OCI-LY7 (cell line): ENCODE measurements around the gene CDT1. TPM values are rescaled to one million over a fixed set of nuclear protein-coding genes. Genes with fewer than 3 reads are reported as not detected.

Source experiments
- BruUV-seq: library from RNA; stranded (reverse); fragments of 400-500 nt; replicated peaks from 2 replicates; lab custom pipeline; 2021; lab: Mats Ljungman, UMichigan
- CTCF ChIA-PET: fragments of 300-600 bp; sonication (Branson Sonifier 250); formaldehyde crosslinking; loops from one replicate; lab custom pipeline; 2022; ENCODE audit warnings: antibody characterized with exemption; ENCODE audit not compliant: unreplicated experiment; lab: Charles Lee
- POLR2A ChIA-PET: fragments of 300-600 bp; sonication (Branson Sonifier 250); formaldehyde crosslinking; loops from one replicate; lab custom pipeline; 2022; ENCODE audit warnings: antibody characterized with exemption; lab: Charles Lee
- DNase-seq: peaks from one replicate; pipeline ENCODE4 v3.0.0-alpha.2; 2015; ENCODE audit warnings: low spot score
- H2AFZ ChIP-seq: fragments of 200-600 bp; sonication (generic), shearing (Covaris generic); 2 replicates; pipeline ENCODE4 v1.6.1; 2014; ENCODE audit warnings: mild to moderate bottlenecking, antibody characterized with exemption, low read length, moderate library complexity
- H3K27ac ChIP-seq: fragments of 200-600 bp; sonication (generic); 2 replicates; pipeline ENCODE4 v1.5.1; 2014; ENCODE audit warnings: mixed run types, low read depth, mild to moderate bottlenecking, moderate library complexity, low read length, inconsistent platforms; ENCODE audit not compliant: poor library complexity, severe bottlenecking
- H3K36me3 ChIP-seq: fragments of 200-600 bp; sonication (generic); 2 replicates; pipeline ENCODE4 v1.6.1; 2014; ENCODE audit warnings: mild to moderate bottlenecking, antibody characterized with exemption, low read length, moderate library complexity, mixed read lengths; ENCODE audit not compliant: insufficient read depth
- H3K4me1 ChIP-seq: fragments of 200-600 bp; sonication (generic); 2 replicates; pipeline ENCODE4 v1.5.1; 2014; ENCODE audit warnings: mild to moderate bottlenecking, low read length; ENCODE audit not compliant: insufficient read depth, poor library complexity, severe bottlenecking
- H3K4me2 ChIP-seq: fragments of 200-600 bp; sonication (generic); 2 replicates; pipeline ENCODE4 v1.6.1; 2014; ENCODE audit warnings: mild to moderate bottlenecking, low read length
- H3K4me3 ChIP-seq: fragments of 200-600 bp; sonication (generic); 2 replicates; pipeline ENCODE4 v1.5.1; 2014; ENCODE audit warnings: mild to moderate bottlenecking, low read depth, low read length; ENCODE audit not compliant: poor library complexity, severe bottlenecking
- H3K79me2 ChIP-seq: fragments of 200-600 bp; sonication (generic); 2 replicates; pipeline ENCODE4 v1.6.1; 2016; ENCODE audit warnings: low read depth, mild to moderate bottlenecking, low read length, moderate library complexity, mixed read lengths; ENCODE audit not compliant: insufficient read depth
- H3K9me2 ChIP-seq: fragments of 200-600 bp; sonication (generic); 2 replicates; pipeline ENCODE4 v1.6.1; 2016; ENCODE audit warnings: mild to moderate bottlenecking, low read length, mixed read lengths; ENCODE audit not compliant: insufficient read depth
- H3K9me3 ChIP-seq: fragments of 200-600 bp; sonication (generic); 2 replicates; pipeline ENCODE4 v1.6.1; 2014; ENCODE audit warnings: mild to moderate bottlenecking, mixed run types, low read length, mixed read lengths
- H4K20me1 ChIP-seq: fragments of 200-600 bp; sonication (generic); 2 replicates; pipeline ENCODE4 v1.6.1; 2014; ENCODE audit warnings: mild to moderate bottlenecking, antibody characterized with exemption, low read length, moderate library complexity, mixed read lengths; ENCODE audit not compliant: insufficient read depth
- EZH2phosphoT487 ChIP-seq: fragments of 200-600 bp; sonication (generic); IDR thresholded peaks from 2 replicates; pipeline ENCODE4 v1.6.1; 2018; ENCODE audit warnings: low read depth, borderline replicate concordance, mild to moderate bottlenecking, mixed run types, antibody characterized with exemption, low read length, moderate library complexity, mixed read lengths
- intact Hi-C: fragments of 100-400 bp; cut with micrococcal nuclease; formaldehyde crosslinking; loops from one replicate; pipeline ENCODE4 v1.10.0; 2022; ENCODE audit not compliant: unreplicated experiment
- total RNA-seq, 2 experiments: library from RNA; depleted of rRNA in 1 of 2; stranded (reverse); fragments of >200 nt in 1 of 2; shearing (Covaris generic) in 1 of 2; gene quantifications; 2 replicates each; pipeline ENCODE4 v1.2.3, GENCODE V29; 2014 to 2022
- TF ChIP-seq, protein P1 (sequence below): fragments of 200-600 bp; sonication (generic); conservative IDR thresholded peaks from 2 replicates; pipeline ENCODE4 v1.5.1; 2014; ENCODE audit warnings: mild to moderate bottlenecking, antibody characterized with exemption, low read length, moderate library complexity, mixed read lengths

CDT1 gene
- total RNA-seq, 2 experiments from 2014 or later: 82.7 to 108 TPM

DNA sequence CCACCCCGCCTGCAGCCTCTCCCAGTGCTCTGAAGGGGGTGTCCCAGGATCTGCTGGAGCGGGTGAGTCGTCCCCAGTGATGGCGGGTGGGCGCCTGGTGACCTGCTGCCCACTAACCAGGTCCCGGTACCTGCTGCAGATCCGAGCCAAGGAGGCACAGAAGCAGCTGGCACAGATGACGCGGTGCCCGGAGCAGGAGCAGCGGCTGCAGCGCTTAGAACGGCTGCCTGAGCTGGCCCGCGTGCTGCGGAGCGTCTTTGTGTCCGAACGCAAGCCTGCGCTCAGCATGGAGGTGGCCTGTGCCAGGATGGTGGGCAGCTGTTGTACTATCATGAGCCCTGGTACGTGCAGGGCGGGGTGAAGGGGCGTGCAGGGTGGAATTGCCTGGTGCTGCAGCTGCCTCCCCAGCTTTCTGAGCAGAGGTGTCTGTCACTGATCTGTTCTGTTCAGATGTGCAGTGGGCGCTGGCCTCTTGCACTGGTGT lies 3.6 kb downstream of the CDT1 start:
- DNase-seq: no peak
- no peak overlapping the region for H3K4me3 ChIP-seq
- POLR2A ChIA-PET: no interaction called here
- H3K9me2 ChIP-seq: no peaks in the 10 kb centered on the region
- peaks cover 67% of the 10 kb centered on the region for H3K36me3 ChIP-seq
- peaks cover 37% of the 10 kb centered on the region for H3K79me2 ChIP-seq
- no TSS peak for BruUV-seq
- CTCF ChIA-PET: no interaction called here
- H3K4me2 ChIP-seq: no peak overlapping the region
- H3K9me3 ChIP-seq: no peaks in the 10 kb centered on the region
- peaks cover 39% of the 10 kb centered on the region for H3K4me1 ChIP-seq
- H4K20me1 ChIP-seq: no peaks in the 10 kb centered on the region
- intact Hi-C loops: no loop called here
- H3K27ac ChIP-seq: no peak overlapping the region
- no peak overlapping the region for H2AFZ ChIP-seq
- TF ChIP-seq EZH2phosphoT487: no peak
- TF ChIP-seq, protein P1, sequence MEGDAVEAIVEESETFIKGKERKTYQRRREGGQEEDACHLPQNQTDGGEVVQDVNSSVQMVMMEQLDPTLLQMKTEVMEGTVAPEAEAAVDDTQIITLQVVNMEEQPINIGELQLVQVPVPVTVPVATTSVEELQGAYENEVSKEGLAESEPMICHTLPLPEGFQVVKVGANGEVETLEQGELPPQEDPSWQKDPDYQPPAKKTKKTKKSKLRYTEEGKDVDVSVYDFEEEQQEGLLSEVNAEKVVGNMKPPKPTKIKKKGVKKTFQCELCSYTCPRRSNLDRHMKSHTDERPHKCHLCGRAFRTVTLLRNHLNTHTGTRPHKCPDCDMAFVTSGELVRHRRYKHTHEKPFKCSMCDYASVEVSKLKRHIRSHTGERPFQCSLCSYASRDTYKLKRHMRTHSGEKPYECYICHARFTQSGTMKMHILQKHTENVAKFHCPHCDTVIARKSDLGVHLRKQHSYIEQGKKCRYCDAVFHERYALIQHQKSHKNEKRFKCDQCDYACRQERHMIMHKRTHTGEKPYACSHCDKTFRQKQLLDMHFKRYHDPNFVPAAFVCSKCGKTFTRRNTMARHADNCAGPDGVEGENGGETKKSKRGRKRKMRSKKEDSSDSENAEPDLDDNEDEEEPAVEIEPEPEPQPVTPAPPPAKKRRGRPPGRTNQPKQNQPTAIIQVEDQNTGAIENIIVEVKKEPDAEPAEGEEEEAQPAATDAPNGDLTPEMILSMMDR: no peak

DNA sequence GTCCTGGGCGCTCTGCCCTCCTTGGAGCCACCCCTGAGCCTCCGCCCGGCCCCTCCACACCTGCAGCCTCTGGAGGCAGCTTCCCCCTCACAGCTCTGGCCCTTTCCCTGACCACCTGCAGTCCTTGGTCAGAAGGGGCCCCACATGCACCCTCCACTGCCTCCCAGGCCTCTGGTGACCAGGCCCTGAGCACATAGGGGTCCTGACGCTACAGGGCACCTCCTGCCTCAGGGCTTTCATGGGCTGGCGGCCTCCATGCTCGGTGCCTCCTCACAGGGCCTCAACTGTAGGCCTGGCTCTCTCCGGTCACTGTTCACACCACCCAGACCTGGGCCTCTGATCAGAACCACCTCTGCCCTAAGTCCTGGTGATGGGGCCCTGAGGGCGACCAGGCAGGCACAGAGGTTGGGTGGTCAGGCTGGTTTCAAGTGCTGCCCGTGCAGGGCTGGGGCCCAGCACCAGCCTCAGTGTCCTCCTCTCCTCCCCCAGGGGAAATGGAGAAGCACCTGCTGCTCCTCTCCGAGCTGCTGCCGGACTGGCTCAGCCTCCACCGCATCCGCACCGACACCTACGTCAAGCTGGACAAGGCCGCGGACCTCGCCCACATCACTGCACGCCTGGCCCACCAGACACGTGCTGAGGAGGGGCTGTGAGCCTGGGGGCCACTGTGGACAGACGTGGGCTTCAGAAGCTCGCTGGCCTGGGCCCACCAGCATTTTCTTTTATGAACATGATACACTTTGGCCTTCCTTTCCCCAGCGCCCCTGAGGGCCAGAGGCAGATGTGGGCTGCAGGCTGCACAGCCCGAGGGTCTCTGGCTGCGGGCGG lies 4.3 kb downstream of the CDT1 start:
- peaks cover 37% of the 10 kb centered on the region for H3K4me1 ChIP-seq
- H3K9me2 ChIP-seq: no peaks in the 10 kb centered on the region
- H3K79me2 ChIP-seq: peaks cover 37% of the 10 kb centered on the region
- no peak overlapping the region for H3K27ac ChIP-seq
- no peak overlapping the region for H2AFZ ChIP-seq
- ChIA-PET POLR2A (no interaction called here), CTCF (interaction anchor here (0.5 kb wide), 1 partner anchor 128 kb away, joined by 4 read pairs; no protein-coding TSS in a partner anchor)
- H4K20me1 ChIP-seq: no peaks in the 10 kb centered on the region
- no peak overlapping the region for H3K4me2 ChIP-seq
- intact Hi-C loops: no loop called here
- peaks cover 67% of the 10 kb centered on the region for H3K36me3 ChIP-seq
- no peak overlapping the region for H3K4me3 ChIP-seq
- BruUV-seq: no TSS peak
- no peak for DNase-seq
- H3K9me3 ChIP-seq: no peaks in the 10 kb centered on the region
- TF ChIP-seq, protein P1: no peak
- no peak for TF ChIP-seq EZH2phosphoT487
